HG03064 (cell line): Measurements from ENCODE around the gene INPP5J.
"Not testable (repeated sequence)": the region's sequence is repeated elsewhere in the genome, so short reads cannot be mapped to it uniquely, and the experiment has no call there.

Source experiments
- ATAC-seq: cut with Tn5 transposase; IDR thresholded peaks from one replicate; pipeline ENCODE4 v1.9.1; 2021; ENCODE audit warnings: low read depth; ENCODE audit not compliant: unreplicated experiment

INPP5J gene

GRCh38 chr22:31086703-31087330, 35.9 kb upstream of the INPP5J start:
- ATAC-seq, result no peak

GRCh38 chr22:31087744-31088215, 35.0 kb upstream of the INPP5J start:
- no peak for ATAC-seq

- no peak for ATAC-seq
These were observed 34.4 kb upstream of the INPP5J start for GRCh38 chr22:31088233-31088986.

GRCh38 chr22:31089160-31090100, 33.3 kb upstream of the INPP5J start:
- ATAC-seq, result no peak

GRCh38 chr22:31090217-31091085, 32.3 kb upstream of the INPP5J start:
- ATAC-seq, result no peak

- no peak for ATAC-seq
These were observed 31.4 kb upstream of the INPP5J start for GRCh38 chr22:31091106-31091975.

GRCh38 chr22:31092161-31092560, 30.6 kb upstream of the INPP5J start:
- no peak for ATAC-seq

- no peak for ATAC-seq
These were observed 29.5 kb upstream of the INPP5J start for GRCh38 chr22:31093086-31093850.

- ATAC-seq, result no peak
These were observed 28.7 kb upstream of the INPP5J start for GRCh38 chr22:31094021-31094551.

GRCh38 chr22:31094741-31095140, 28.0 kb upstream of the INPP5J start:
- no peak for ATAC-seq

GRCh38 chr22:31095637-31096249, 27.0 kb upstream of the INPP5J start:
- no peak for ATAC-seq

- ATAC-seq, result no peak
These were observed 26.0 kb upstream of the INPP5J start for GRCh38 chr22:31096657-31097279.

GRCh38 chr22:31097539-31097938, 25.2 kb upstream of the INPP5J start:
- ATAC-seq, result not testable (repeated sequence)

GRCh38 chr22:31097941-31098631, 24.7 kb upstream of the INPP5J start:
- ATAC-seq, result no peak

- no peak for ATAC-seq
These were observed 24.1 kb upstream of the INPP5J start for GRCh38 chr22:31098632-31099110.

- ATAC-seq, result no peak
These were observed 23.4 kb upstream of the INPP5J start for GRCh38 chr22:31099386-31099785.
